Progenitor cell of endocrine pancreas (in vitro differentiated cells): ENCODE data around the gene ATP8A2. TPM values are rescaled to one million over a fixed set of nuclear protein-coding genes. Genes with fewer than 3 reads are reported as not detected.

Source experiments
- DNase-seq: peaks from one replicate; pipeline ENCODE4 v3.0.0; 2021; ENCODE audit warnings: low spot score; ENCODE audit not compliant: unreplicated experiment
- H3K27ac Mint-ChIP-seq: 2 replicates; pipeline ENCODE4 v1.8.0; 2021; ENCODE audit warnings: mild to moderate bottlenecking, moderate library complexity, mixed read lengths
- H3K27me3 Mint-ChIP-seq: 2 replicates; pipeline ENCODE4 v1.8.0; 2021; ENCODE audit warnings: mixed read lengths
- H3K36me3 Mint-ChIP-seq: 2 replicates; pipeline ENCODE4 v1.8.0; 2022; ENCODE audit warnings: mixed read lengths; ENCODE audit not compliant: insufficient read depth
- H3K4me1 Mint-ChIP-seq: 2 replicates; pipeline ENCODE4 v1.8.0; 2021; ENCODE audit warnings: low read depth, mixed read lengths
- H3K4me3 Mint-ChIP-seq: 2 replicates; pipeline ENCODE4 v1.8.0; 2021; ENCODE audit warnings: low read depth, mild to moderate bottlenecking, moderate library complexity, mixed read lengths
- H3K9me3 Mint-ChIP-seq: 2 replicates; pipeline ENCODE4 v1.8.0; 2021; ENCODE audit warnings: low read depth, mixed read lengths
- CTCF ChIP-seq: fragments of 200-600 bp; sonication (generic); IDR thresholded peaks from one replicate; pipeline ENCODE4 v1.5.0; 2021; ENCODE audit warnings: antibody characterized with exemption, mild to moderate bottlenecking; ENCODE audit not compliant: unreplicated experiment
- total RNA-seq: library from RNA; stranded (reverse); gene quantifications from 2 replicates; pipeline ENCODE4 v1.2.1, GENCODE V29; 2021

Gene ATP8A2
- total RNA-seq, 1 donor from 2014 or later: 0.38 TPM

- H3K36me3 Mint-ChIP-seq: no peaks in the 10 kb centered on the region
- no peak for DNase-seq
Measured at GRCh38 chr13:25727810-25728209, 356.0 kb downstream of the ATP8A2 start.

GRCh38 chr13:25729201-25729600, 357.4 kb downstream of the ATP8A2 start:
- H3K27me3 Mint-ChIP-seq: peaks cover 5% of the 10 kb centered on the region
- peaks cover 38% of the 10 kb centered on the region for H3K4me1 Mint-ChIP-seq
- no peak overlapping the region for H3K27ac Mint-ChIP-seq
- H3K4me3 Mint-ChIP-seq: no peak overlapping the region
- H3K9me3 Mint-ChIP-seq: no peaks in the 10 kb centered on the region
- H3K36me3 Mint-ChIP-seq: no peaks in the 10 kb centered on the region
- DNase-seq: no peak
- no peak for TF ChIP-seq CTCF

More at GRCh38 chr13:25727810-25728209, 356.0 kb downstream of the ATP8A2 start:
- H3K27ac Mint-ChIP-seq: no peak overlapping the region
- peaks cover 34% of the 10 kb centered on the region for H3K4me1 Mint-ChIP-seq
- TF ChIP-seq CTCF: no peak
- H3K9me3 Mint-ChIP-seq: peaks cover 4% of the 10 kb centered on the region
- H3K4me3 Mint-ChIP-seq: no peak overlapping the region
- peaks cover 5% of the 10 kb centered on the region for H3K27me3 Mint-ChIP-seq

GRCh38 chr13:25731037-25731436, 359.3 kb downstream of the ATP8A2 start:
- Mint-ChIP-seq H3K27ac (peak overlapping the region; percentile 85), H3K4me3 (no peak overlapping the region), H3K36me3 (no peaks in the 10 kb centered on the region), H3K27me3 (peaks cover 5% of the 10 kb centered on the region), H3K9me3 (no peaks in the 10 kb centered on the region), H3K4me1 (peaks cover 38% of the 10 kb centered on the region)
- TF ChIP-seq CTCF: no peak
- DNase-seq: no peak

DNA sequence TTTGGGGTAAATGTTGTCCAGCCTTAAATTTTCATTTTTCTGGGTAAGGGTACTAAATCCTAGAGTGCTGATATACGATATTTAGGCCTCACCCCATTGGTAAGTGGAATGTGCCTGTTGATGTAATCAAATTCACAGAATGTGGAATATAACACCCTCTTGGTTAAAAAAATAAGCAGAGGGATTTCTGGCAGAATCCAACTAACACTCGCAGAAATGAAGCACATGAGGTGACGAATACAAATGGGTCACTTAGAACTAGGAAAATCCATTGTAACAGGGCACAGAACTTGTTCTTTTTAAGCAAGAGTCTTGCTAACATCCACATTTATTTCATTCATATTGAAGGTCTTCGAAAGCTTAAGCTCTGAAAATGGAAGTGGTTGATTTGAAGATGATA, 359.8 kb downstream of the ATP8A2 start:
- H3K36me3 Mint-ChIP-seq: no peaks in the 10 kb centered on the region

GRCh38 chr13:25732111-25732865, 360.5 kb downstream of the ATP8A2 start:
- H3K27me3 Mint-ChIP-seq: peaks cover 8% of the 10 kb centered on the region
- no peak for TF ChIP-seq CTCF
- no peak for DNase-seq
- peaks cover 32% of the 10 kb centered on the region for H3K4me1 Mint-ChIP-seq
- no peak overlapping the region for H3K4me3 Mint-ChIP-seq
- no peaks in the 10 kb centered on the region for H3K36me3 Mint-ChIP-seq
- H3K27ac Mint-ChIP-seq: no peak overlapping the region
- H3K9me3 Mint-ChIP-seq: no peaks in the 10 kb centered on the region

More for the DNA sequence above, 359.8 kb downstream of the ATP8A2 start:
- no peak for TF ChIP-seq CTCF
- Mint-ChIP-seq H3K27me3 (peaks cover 5% of the 10 kb centered on the region), H3K9me3 (no peaks in the 10 kb centered on the region), H3K27ac (no peak overlapping the region), H3K4me3 (no peak overlapping the region), H3K4me1 (peaks cover 36% of the 10 kb centered on the region)
- DNase-seq: no peak
